HG03280 (cell line): ENCODE results near the gene ACOXL.
"Not testable (repeated sequence)": the region's sequence is repeated elsewhere in the genome, so short reads cannot be mapped to it uniquely, and the experiment has no call there.

Experiments used
- ATAC-seq: cut with Tn5 transposase; IDR thresholded peaks from one replicate; pipeline ENCODE4 v1.9.1; 2021; ENCODE audit warnings: mild to moderate bottlenecking, moderate library complexity; ENCODE audit not compliant: unreplicated experiment

ACOXL gene

GRCh38 chr2:110732422-110733413, at the start of gene ACOXL:
Gene ACOXL, plus strand, starts transcription at chr2:110732573. Its CDS starts 35,817 bp downstream, at chr2:110768390.
- ATAC-seq, result no peak

GRCh38 chr2:110682872-110683271, 49.5 kb upstream of the ACOXL start:
- no peak for ATAC-seq

- not testable (repeated sequence) for ATAC-seq
Observed at GRCh38 chr2:110687775-110688484, 44.4 kb upstream of the ACOXL start.

- no peak for ATAC-seq
Observed at GRCh38 chr2:110688594-110689091, 43.7 kb upstream of the ACOXL start.

GRCh38 chr2:110690083-110690965, 42.0 kb upstream of the ACOXL start:
- ATAC-seq, result no peak

GRCh38 chr2:110691612-110692258, 40.6 kb upstream of the ACOXL start:
- no peak for ATAC-seq

GRCh38 chr2:110695146-110695898, 37.1 kb upstream of the ACOXL start:
- not testable (repeated sequence) for ATAC-seq

- not testable (repeated sequence) for ATAC-seq
Observed at GRCh38 chr2:110698253-110698652, 34.1 kb upstream of the ACOXL start.

GRCh38 chr2:110702514-110703380, 29.6 kb upstream of the ACOXL start:
- no peak for ATAC-seq

- no peak for ATAC-seq
Observed at GRCh38 chr2:110707386-110707965, 24.9 kb upstream of the ACOXL start.

GRCh38 chr2:110708455-110708854, 23.9 kb upstream of the ACOXL start:
- ATAC-seq, result no peak

GRCh38 chr2:110712737-110713136, 19.6 kb upstream of the ACOXL start:
- no peak for ATAC-seq

- ATAC-seq, result no peak
Observed at GRCh38 chr2:110713513-110714362, 18.6 kb upstream of the ACOXL start.

GRCh38 chr2:110714452-110715224, 17.7 kb upstream of the ACOXL start:
- no peak for ATAC-seq

- no peak for ATAC-seq
Observed at GRCh38 chr2:110716959-110717645, 15.3 kb upstream of the ACOXL start.

- ATAC-seq, result no peak
Observed at GRCh38 chr2:110717734-110718133, 14.6 kb upstream of the ACOXL start.
